Right lobe of liver (tissue), 6 donors: ENCODE measurements around the gene IRAK1. TPM values are rescaled to one million over a fixed set of nuclear protein-coding genes. Genes with fewer than 3 reads are reported as not detected.

Experiments
- ATAC-seq, 4 donors: fragments of 200-7000 bp; cut with Tn5 transposase; one replicate each; pipeline ENCODE4 v1.9.1; 2020; ENCODE audit warnings: mild to moderate bottlenecking in 4 of 4, moderate library complexity in 4 of 4
- DNase-seq, 3 donors: peaks; one replicate each; pipeline ENCODE4 v3.0.0-alpha.2; 2020
- H3K27ac ChIP-seq, 3 donors: fragments of 200-600 bp; one replicate each; pipeline ENCODE4 v1.8.0; 2022
- H3K27me3 ChIP-seq, 2 donors: fragments of 200-600 bp; one replicate each; pipeline ENCODE4 v1.8.0; 2022
- H3K36me3 ChIP-seq, 4 donors: fragments of 200-600 bp; sonication (generic) in 1 of 4; one replicate each; pipeline versions ENCODE4 v1.5.1 to v1.8.0; 2017 to 2022; ENCODE audit warnings: control low read depth in 1 of 4
- H3K4me1 ChIP-seq, 4 donors: fragments of 200-600 bp; sonication (generic) in 1 of 4; one replicate each; pipeline versions ENCODE4 v1.5.1 to v1.8.0; 2017 to 2022; ENCODE audit warnings: control low read depth in 1 of 4
- H3K4me3 ChIP-seq, 3 donors: fragments of 200-600 bp; one replicate each; pipeline ENCODE4 v1.8.0; 2022
- H3K9me3 ChIP-seq, 4 donors: fragments of 200-600 bp; sonication (generic) in 1 of 4; one replicate each; pipeline versions ENCODE4 v1.5.1 to v1.8.0; 2017 to 2022; ENCODE audit warnings: control low read depth in 1 of 4
- POLR2A ChIP-seq: fragments of 450-650 bp; IDR thresholded peaks from one replicate; pipeline ENCODE4 v1.6.1; 2017; ENCODE audit warnings: antibody characterized with exemption, mild to moderate bottlenecking
- WGBS: methylation state at CpG from one replicate; pipeline ENCODE4 v1.1.6; 2018; ENCODE audit warnings: low coverage, low lambda C conversion rate; ENCODE audit not compliant: insufficient coverage; ENCODE audit errors: missing lambda C conversion rate; 5-methylcytosine and 5-hydroxymethylcytosine counted together
- intact Hi-C, 2 donors: fragments of 100-400 bp; cut with DNase I; formaldehyde crosslinking; loops; one replicate each; pipeline versions ENCODE4 v1.11.2 to v1.14.1; 2022
- total RNA-seq, 6 experiments: library from RNA; depleted of rRNA in 2 of 6; stranded (reverse); fragments of >200 nt in 2 of 6; fragmentation: NEBNext Ultra II Directional in 3 of 6; extraction: Animal tissue kit (Norgen Biotek cat#: 25700) in 3 of 6; gene quantifications; one replicate each; pipeline versions ENCODE4 v1.1.0 to v1.2.4, GENCODE V29; 2016 to 2023
- TF ChIP-seq, protein P1 (sequence below), 4 donors: fragments of 200-600 bp in 3 of 4; fragments of 450-650 bp in 1 of 4; IDR thresholded peaks; one replicate each; pipeline versions ENCODE4 v1.5.1 to v1.8.0; 2016 to 2022; ENCODE audit warnings: antibody characterized with exemption in 4 of 4, mild to moderate bottlenecking in 2 of 4
- donor health status: DM: no; HTN: yes; CAD: no.
- donor health status: DM: no; HTN: no; CAD: no.
- donor health status: DM: no; HTN: no; CAD: no.
- donor health status: DM: no; HTN: yes; CAD: no.
- donor health status: DM: no; HTN: yes; CAD: no.

Gene IRAK1
- total RNA-seq, 6 experiments from 2014 or later, result 27.4 to 77.7 (median 41.4) TPM

DNA sequence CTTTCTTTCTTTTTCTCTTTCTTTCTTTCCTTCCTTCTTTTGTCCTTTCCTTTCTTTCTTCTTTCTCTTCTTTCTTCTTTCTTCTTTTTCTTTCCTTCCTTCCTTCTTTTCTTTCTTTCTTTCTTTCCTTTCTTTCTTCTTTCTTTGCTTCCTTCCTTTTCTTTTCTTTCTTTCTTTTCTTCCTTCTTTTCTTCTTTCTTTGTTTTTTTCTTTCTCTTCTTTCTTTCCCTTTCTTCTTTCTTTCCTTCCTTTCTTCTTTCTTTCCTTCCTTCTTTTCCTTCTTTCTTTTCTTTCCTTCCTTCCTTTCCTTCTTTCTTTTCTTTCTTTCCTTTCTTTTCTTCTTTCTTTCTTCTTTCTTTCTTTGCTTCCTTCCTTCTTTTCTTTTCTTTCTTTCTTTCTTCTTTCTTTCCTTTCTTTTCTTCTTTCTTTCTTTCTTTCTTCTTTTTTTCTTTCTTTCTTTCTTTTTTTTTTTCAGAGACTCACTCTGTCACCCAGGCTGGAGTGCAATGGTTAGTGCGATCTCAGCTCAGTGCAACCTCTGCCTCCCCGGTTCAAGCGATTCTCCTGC is 28.6 kb downstream of the IRAK1 start:
- intact Hi-C loops, result no loop called here
- H3K9me3 ChIP-seq, result no peaks in the 10 kb centered on the region

DNA sequence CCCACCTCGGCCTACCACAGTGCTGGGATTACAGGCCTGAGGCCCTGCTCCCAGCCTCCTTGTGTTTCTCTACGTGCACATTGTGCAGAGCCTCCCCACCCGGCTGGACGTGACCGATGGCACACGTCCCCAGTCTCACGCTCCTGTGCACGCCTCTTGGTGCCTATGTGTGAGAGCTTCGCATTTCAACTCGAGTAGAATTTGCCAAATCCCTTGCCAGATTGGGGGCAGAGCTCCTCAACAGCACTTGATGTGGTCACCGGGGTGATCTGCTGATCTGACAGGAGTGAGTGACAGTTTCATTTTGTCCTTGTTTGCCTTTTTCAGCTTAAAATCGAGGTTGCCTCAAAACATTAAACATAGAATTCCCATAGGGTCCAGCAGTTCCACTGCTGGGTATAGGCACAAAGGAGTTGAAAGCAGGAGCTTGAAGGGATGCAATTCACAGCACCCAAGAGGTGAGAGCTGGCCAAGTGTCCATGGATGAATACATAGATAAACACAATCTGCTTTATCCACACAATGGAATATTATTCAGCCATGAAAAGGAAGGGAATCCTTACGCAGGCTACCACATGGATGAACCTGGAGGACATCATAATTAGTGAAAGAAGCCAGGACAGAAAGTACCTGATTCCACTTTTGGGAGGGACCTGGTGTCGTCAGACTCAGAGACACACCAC is 29.6 kb downstream of the IRAK1 start:
- intact Hi-C loops, result no loop called here
- TF ChIP-seq, protein P1, sequence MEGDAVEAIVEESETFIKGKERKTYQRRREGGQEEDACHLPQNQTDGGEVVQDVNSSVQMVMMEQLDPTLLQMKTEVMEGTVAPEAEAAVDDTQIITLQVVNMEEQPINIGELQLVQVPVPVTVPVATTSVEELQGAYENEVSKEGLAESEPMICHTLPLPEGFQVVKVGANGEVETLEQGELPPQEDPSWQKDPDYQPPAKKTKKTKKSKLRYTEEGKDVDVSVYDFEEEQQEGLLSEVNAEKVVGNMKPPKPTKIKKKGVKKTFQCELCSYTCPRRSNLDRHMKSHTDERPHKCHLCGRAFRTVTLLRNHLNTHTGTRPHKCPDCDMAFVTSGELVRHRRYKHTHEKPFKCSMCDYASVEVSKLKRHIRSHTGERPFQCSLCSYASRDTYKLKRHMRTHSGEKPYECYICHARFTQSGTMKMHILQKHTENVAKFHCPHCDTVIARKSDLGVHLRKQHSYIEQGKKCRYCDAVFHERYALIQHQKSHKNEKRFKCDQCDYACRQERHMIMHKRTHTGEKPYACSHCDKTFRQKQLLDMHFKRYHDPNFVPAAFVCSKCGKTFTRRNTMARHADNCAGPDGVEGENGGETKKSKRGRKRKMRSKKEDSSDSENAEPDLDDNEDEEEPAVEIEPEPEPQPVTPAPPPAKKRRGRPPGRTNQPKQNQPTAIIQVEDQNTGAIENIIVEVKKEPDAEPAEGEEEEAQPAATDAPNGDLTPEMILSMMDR (IDR thresholded peaks at IDR 0.05), result no peak
- no peak for TF ChIP-seq POLR2A
- H3K4me1 ChIP-seq, result peaks cover 0 to 7% (median under 1%) of the 10 kb centered on the region in 4 donors
- ATAC-seq, result no peak
- 78% methylated on average over 3 of the region's 14 CpGs for WGBS
- no peak overlapping the region for H3K4me3 ChIP-seq
- no peaks in the 10 kb centered on the region for H3K9me3 ChIP-seq
- H3K27ac ChIP-seq, result no peak overlapping the region
- DNase-seq, result no peak
- H3K27me3 ChIP-seq, result no peaks in the 10 kb centered on the region
- H3K36me3 ChIP-seq, result no peaks in the 10 kb centered on the region

More for the DNA sequence above, 28.6 kb downstream of the IRAK1 start:
- Histone ChIP-seq H3K4me3 (no peak overlapping the region), H3K27ac (no peak overlapping the region), H3K4me1 (peaks cover 0 to 3% (median 0%) of the 10 kb centered on the region in 4 donors), H3K27me3 (no peaks in the 10 kb centered on the region), H3K36me3 (no peaks in the 10 kb centered on the region)
- TF ChIP-seq, protein P1 (IDR thresholded peaks at IDR 0.05), result no peak
- TF ChIP-seq POLR2A, result no peak
- ATAC-seq, result no peak
- DNase-seq, result no peak
- WGBS, result 96% methylated on average over 3 of the region's 3 CpGs

DNA sequence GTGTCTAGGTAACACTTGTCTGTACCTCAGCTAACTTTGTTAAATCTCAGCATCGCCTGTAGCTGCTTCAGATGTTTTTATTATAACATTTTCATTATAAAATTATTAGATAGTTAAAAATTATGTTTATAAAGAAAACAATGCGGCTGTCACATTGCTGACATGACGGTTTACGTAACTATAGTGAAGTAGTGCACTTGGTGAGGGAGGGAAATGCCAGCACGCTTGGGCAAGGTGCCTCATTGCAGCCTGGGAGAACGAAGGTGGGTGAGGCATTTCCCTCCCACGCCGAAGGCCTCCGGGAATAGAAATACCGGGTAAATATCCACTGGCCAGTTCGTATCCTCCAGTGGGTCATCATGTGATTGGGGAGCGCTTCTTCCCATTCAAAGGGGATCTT is 31.2 kb downstream of the IRAK1 start:
- intact Hi-C loops, result no loop called here
- ATAC-seq (no peak), DNase-seq (no peak)
- WGBS, result 84% methylated on average over 11 of the region's 12 CpGs
- no peak overlapping the region for H3K27ac ChIP-seq
- no peak for TF ChIP-seq POLR2A
- TF ChIP-seq, protein P1 (IDR thresholded peaks at IDR 0.05), result no peak
- no peaks in the 10 kb centered on the region for H3K9me3 ChIP-seq
- H3K4me1 ChIP-seq, result peaks cover 0 to 10% (median 4%) of the 10 kb centered on the region in 4 donors
- no peaks in the 10 kb centered on the region for H3K36me3 ChIP-seq
- no peaks in the 10 kb centered on the region for H3K27me3 ChIP-seq
- no peak overlapping the region for H3K4me3 ChIP-seq

DNA sequence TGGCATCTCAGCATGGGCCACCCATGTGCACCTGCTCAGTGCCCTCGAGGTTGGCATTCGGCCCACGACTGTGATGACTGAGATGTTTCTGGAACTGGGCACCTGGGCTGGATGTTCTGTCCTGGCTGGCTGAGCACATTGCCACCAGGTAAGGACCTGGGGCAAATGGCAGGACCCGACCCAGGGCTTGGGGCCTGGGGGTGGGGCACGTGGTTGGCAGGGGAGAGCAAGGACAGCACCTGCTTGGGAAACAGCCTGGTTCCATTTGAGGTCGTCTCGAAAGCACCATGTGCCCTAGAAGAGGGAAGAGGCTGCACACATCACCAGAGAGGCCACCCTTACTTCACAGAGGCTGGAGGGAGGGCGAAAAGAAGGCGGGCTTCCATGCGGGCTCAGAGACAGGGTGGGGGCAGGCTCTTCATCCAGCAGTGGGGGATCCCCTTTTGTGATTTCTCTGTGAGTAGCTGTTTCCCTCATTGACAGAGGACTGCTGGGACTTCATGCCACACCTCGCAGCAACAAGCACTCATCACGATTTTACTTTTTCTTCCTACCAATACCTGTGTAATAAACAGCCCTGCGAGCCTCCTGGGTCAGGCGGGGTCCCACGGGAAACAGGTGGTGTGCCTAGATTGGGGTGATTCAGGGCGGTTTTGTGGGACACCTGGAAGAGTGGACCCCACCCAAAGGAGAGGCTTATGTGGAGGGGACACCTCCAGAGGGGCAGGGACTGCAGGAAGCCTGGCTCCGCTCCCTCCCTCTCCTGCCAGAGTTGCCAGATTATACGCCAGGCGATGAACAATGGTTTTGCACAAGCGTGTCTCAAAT is 35.1 kb downstream of the IRAK1 start:
- peaks cover 0 to 14% (median 4%) of the 10 kb centered on the region in 4 donors for H3K4me1 ChIP-seq
- intact Hi-C loops, result no loop called here
- DNase-seq, result peak in 1 of 3 donors; percentile 80
- H3K9me3 ChIP-seq, result no peaks in the 10 kb centered on the region
- no peaks in the 10 kb centered on the region for H3K27me3 ChIP-seq
- 53% methylated on average over 9 of the region's 20 CpGs for WGBS
- H3K36me3 ChIP-seq, result no peaks in the 10 kb centered on the region
- ATAC-seq, result peak; percentile 1 to 54 (median 17)
- peak overlapping the region; percentile 59 to 87 (median 64) for H3K27ac ChIP-seq
- no peak overlapping the region for H3K4me3 ChIP-seq
- no peak for TF ChIP-seq POLR2A
- TF ChIP-seq, protein P1 (IDR thresholded peaks at IDR 0.05), result no peak
